H1 (cell line): ENCODE measurements around the gene CDKN1B. TPM values are rescaled to one million over a fixed set of nuclear protein-coding genes. Genes with fewer than 3 reads are reported as not detected.

ENCODE experiments used
- FOSL1 ChIP-seq: IDR thresholded peaks from 2 replicates; pipeline ENCODE4 v1.6.1; 2011; ENCODE audit warnings: mild to moderate bottlenecking, low read depth, low read length, moderate library complexity; ENCODE audit not compliant: insufficient read depth
- GABPA ChIP-seq: IDR thresholded peaks from 2 replicates; pipeline ENCODE4 v1.6.1; 2011; ENCODE audit warnings: mild to moderate bottlenecking, low read length, moderate library complexity, borderline replicate concordance; ENCODE audit not compliant: insufficient read depth
- SP4 ChIP-seq: IDR thresholded peaks from 2 replicates; pipeline ENCODE4 v1.6.1; 2012; ENCODE audit warnings: low read length, inconsistent platforms
- TBP ChIP-seq: IDR thresholded peaks from 2 replicates; pipeline ENCODE4 v1.6.1; 2011; ENCODE audit warnings: low read depth, low read length, improper control_type of control experiment
- polyA plus RNA-seq, 7 experiments: library from polyadenylated mRNA; depleted of rRNA in 3 of 7; stranded (reverse) in 5 of 7; unstranded in 2 of 7; fragments of >200 nt in 5 of 7; fragments of 200-250 nt in 2 of 7; gene quantifications; 1 replicate in 5 of 7; 2 replicates in 1 of 7; 4 replicates in 1 of 7; pipeline versions ENCODE4 v1.2.1 to v1.2.3, GENCODE V29; 2011 to 2013; ENCODE audit warnings: missing spikeins in 2 of 7, mixed read lengths in 2 of 7
- total RNA-seq: library from RNA; stranded (reverse); fragmentation: NEBNext Ultra II Directional; extraction: Animal tissue kit (Norgen Biotek cat#: 25700); gene quantifications from 2 replicates; pipeline ENCODE4 v1.2.1, GENCODE V29; 2021

The CDKN1B gene
- total and polyA plus RNA-seq, 2 of the 8 experiments (the other 6 are each of a cell fraction or from before 2014, with no cell fraction given): 6.5 to 27.2 TPM

DNA sequence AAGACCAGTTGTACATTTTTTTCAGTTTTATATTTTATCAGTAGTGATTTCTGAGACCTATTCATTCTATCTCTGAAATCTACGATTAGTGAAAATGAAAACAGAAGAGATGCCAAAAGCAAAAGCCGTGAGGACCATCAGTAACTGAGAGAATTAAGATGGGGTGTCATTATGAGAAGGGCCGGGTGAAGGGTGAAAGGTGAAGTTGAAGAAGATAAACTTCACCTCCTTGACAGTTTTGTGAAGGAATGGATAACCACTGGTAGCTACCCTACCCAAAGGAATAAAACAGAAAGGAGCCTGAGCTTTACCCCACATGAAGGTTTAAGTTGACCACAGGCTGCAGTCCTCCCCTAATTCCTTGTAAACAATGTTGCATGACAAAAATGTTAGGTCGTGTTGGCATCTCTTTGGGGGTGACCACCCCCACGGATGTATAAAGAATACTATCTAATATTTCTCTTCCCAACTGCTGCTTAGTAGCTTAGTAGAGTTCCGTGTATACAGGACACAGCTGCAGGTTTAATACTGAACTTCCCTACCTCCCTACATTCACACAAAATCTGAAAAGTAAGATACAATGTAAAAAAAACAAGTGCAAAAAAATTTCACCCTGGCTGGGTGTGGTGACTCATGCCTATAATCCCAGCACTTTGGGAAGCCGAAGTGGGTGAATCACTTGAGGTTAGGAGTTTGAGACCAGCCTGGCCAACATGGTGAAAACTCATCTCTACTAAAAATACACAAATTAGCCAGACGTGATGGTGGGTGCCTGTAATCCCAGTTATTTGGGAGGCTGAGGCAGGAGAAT is 45.1 kb upstream of the CDKN1B start (continued):
- TF ChIP-seq FOSL1 (no peak), SP4 (no peak), GABPA (no peak), TBP (no peak)
